ENCODE data around the gene IRF8.
"Not testable (repeated sequence)": the region's sequence is repeated elsewhere in the genome, so short reads cannot be mapped to it uniquely, and the experiment has no call there.

IRF8 gene

DNA sequence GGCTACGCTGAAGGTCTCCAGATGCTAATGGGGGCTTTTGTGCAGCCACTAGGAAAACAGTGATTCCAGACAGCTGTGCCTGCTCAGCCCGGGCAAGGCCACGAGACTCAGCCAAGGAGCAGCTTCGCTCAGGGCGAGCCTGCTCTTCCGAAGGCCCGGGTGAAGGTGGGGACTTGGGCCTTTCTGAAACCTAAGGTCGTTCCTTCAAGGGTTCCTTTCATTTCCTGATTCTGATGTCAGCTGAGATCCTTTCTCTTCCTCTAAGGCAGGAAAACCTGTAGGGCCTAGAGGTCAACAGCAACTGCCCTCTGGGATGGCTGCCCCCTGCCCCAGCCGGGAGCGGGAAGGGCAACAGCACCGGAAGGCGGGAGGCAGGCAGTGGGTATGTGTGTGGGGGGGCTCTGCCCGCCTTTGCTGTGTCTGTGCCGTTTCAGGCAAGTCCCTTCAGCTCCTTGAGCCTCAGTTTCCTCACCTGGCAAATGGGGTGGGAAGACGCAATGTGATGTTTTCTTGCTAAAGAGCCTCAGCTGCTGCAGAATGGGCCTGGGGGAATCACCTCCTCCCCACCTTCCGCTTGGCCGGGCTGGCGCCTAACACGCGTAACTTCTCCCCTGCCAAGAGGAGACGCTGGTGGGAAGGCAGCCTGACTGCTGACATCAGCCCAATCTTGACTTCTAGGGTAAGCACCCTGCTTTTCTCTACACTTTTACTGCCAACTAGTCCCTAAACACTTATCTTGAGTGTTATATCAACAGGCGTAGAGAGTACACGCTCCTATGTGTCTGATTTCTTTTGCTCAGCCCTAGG lies 32.8 kb downstream of the IRF8 start:
- in situ Hi-C loops (cut with HindIII; ENCODE audit: low sequenced_read_pairs), result no loop called here

DNA sequence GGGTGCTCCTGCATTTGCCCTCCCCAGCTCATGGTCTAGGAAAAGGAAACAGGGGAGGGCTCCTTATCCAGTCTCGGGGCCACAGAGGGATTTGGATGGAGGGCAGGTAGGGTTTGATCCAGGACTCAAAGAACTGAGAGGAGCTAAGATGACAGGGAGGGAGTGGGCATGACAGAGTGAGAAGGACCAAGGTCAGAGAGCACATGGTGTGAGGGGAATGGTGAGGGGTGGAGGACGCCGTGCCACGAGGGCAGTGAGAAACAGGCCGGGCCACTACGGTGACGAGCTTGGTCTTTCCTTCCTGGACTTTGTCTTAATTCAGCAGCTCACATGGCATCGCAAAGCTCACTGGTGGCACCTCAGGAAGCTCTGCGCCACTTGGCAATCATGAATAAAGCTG lies 35.2 kb downstream of the IRF8 start:
- in situ Hi-C loops (cut with HindIII; ENCODE audit: low sequenced_read_pairs), result no loop called here

DNA sequence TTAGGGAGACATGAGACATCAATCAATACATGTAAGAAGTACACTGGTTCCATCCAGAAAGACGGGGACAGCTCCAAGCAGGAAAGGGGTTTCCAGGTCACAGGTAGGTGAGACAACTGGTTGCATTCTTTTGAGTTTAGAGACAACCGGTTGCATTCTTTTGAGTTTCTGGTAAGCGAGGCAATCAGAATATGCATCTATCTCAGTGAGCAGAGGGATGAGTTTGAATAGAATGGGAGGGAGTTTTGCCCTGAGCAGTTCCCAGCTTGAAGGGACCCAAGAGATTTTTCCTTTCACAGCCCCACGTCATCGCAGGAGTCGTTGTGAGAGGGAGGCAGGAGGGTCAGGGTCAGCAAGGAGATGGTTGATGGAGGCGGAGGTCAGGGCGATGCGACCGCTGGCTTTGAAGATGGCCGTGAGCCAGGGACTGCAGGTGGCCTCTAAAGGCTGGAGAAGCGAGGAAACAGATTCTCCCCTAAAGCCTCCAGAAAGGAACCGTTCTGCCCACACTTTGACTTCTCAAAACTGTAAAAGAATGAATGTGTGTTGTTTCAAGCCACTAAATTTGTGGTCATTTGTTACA lies 36.5 kb downstream of the IRF8 start:
- in situ Hi-C loops (cut with HindIII; ENCODE audit: low sequenced_read_pairs), result no loop called here

DNA sequence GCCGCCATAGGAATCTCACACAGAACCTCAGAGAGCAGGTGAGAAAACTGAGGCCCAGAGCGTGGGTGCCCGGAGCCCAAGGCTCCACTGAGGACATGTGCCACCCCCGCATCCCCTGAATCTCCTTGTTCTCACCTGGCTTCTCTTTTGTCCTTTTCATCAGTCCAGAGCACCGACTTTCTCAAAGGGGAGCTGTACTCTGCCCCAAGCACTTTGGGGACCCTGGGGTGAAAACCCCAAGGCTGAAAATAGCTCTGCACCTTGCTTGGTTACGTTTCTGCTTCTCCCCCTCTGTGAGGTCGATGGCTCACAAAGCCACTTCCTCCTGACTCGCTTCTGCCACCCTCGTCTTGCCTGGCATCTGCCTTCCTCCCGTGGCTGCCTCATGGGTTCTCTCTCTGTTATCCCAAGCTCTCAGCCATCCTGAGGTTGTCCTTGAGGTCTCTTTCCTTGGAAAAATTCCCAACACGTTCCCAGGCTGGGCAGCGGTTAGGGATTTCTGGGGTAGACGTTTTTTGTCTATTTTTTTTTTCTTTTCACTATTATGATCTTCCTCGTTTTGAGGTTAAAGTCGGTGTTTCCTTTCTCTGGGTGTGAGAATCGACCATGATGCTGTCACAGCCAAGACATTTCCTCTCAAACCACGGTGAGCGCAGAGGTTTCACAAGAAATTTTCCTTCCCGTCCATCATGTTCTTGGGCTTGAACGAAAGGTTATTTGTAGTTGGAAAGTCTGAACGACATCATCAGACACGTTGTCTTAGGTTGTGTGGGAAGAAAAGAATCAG lies 37.2 kb downstream of the IRF8 start:
- in situ Hi-C loops (cut with HindIII; ENCODE audit: low sequenced_read_pairs), result no loop called here

DNA sequence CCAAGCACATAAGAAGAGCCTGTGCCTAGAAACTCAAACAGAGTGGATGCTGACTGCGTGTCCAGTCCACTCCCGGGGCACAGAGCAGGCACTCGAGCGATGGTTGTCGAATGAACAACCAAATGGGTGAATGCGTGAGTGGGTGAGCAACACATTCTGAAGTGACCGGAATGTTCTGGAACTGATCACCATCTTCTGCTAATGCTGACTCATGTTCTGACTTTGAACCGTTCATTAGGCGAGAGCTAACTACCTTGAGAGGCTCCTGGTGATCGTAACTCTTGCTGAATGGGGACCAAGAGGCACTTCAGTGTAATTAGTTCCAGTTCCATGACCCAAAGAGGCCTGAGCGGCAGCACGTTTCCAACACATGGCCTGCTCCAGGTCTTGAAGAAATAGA lies 37.9 kb downstream of the IRF8 start:
- in situ Hi-C loops (cut with HindIII; ENCODE audit: low sequenced_read_pairs), result no loop called here

DNA sequence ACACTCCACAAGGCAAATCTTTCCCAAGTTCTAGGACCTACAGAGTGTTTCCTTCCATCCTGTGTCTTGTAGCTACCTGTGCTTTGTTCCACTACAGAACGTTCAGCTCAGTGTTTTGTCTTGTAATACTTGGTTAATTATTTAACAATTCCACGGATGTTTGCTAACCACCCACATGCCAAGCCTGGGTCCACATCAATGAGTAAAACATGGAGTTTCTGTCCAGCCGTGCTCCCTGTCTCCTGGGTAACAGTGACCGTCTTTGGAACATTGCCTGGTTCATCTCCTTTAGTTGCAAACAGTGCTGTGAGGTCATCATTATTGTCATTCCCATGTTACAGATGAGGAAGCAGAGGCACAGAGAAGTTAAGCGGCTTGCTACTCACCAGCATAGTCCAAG lies 41.3 kb downstream of the IRF8 start:
- in situ Hi-C loops (cut with HindIII; ENCODE audit: low sequenced_read_pairs), result no loop called here

DNA sequence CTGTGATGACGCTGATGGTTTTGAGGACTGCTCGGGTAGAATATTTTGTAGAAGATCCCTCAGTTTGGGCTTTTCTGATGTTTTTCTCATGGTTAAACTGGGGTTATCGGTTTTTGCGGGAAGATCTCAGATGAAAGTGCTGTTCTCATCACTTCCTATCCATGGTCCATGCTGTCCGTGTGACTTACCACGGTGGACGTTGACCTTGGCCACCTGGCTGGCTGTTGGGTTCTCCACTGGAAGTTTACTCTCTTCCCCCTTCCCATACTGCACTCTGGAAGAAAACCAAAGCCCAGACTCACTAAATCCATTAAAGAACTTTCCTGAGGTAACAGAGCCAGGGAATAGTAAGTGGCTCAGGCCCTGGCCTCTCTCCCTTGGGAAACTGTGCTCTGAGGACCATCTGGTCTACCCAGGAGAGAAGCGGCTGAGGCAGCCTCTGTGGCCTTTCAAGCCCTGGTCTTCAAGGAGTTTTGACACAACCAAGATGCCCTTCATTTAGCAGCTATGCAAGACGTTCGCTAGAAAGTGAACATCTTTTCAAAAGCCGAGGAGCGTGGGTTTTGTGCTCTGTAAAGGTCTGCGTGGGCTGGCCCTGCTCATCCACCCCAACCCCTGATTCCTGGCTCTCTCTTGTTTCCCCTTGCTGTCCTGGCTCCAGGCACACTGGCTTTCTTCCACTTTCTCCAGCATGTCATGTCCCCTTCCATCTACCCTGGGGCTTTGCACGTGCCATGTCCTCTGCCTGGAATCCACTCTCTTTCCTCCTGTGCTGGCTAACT lies 43.1 kb downstream of the IRF8 start:
- in situ Hi-C loops (cut with HindIII; ENCODE audit: low sequenced_read_pairs), result no loop called here

DNA sequence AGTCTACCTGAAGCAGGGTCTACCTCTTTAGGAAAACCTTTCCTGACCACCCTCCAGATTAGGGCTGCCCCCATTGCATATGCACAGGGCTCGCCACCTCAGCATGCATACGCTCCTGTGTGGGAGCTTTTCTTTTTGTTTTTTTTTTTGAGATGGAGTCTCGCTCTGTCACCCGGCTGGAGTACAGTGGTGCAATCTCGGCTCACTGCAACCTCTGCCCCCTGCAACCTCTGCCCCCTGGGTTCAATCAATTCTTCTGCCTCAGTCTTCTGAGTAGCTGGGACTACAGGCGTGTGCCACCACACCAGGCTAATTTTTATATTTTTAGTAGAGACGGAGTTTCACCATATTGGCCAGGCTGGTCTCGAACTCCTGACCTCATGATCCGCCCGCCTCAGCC lies 43.7 kb downstream of the IRF8 start:
- in situ Hi-C loops (cut with HindIII; ENCODE audit: low sequenced_read_pairs), result not testable (repeated sequence)

DNA sequence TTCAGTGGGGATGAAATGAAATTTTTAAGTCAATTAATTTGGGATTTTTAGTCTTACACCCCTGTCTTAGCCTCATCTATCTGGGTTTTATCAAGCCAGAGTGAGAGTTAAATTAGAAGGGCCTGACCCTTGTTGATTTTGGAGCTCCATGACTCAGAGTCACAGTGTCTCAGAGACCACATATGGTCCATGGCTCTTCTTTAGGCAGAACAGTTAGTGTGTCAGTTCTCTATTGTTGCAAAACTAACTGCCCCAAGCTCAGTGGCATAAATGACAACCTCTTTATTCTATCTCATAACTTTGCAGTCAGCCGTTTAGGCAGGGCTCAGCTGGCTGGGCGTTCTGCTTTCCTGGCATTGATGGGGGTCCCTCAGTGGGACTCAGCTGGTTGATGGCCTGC lies 44.7 kb downstream of the IRF8 start:
- in situ Hi-C loops (cut with HindIII; ENCODE audit: low sequenced_read_pairs), result no loop called here

DNA sequence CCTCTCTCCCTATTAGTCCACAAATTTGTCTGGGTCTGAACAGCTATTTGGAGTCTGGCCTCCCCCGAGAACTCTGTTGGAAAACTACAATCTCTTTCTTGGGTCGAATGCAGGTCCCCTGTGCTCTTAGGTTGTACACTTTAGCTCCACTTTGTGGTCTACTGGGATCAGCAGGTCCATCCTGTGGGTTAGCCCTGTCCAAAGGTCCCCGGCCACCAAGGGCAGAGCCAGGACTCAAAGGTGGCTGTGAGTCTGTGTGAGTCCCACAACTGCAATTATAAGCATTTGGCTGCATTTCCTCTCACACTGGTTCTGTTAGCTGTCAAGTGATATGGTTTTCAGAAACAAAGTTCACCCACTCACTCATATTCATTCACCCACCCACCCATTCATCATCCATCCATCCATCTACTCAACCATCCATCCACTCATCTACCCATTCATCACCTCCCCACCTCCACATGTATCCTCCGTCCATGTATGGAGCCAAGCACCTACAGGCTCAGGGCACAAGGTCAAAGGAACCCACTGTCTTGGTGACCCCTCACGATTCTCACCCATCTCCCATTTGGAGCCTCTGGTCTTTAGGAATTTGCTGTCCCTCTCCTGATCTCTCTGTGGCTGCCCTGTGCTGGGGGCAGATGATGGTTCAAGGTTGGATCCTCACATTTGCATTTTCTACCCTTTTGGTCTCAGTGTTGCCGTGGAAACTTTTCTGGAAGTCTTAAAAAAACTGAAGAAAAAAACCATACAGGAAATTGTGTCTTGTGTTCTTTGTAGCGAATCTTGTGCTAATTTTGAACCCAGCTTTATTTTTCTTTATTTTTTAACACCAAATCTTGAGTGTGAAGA lies 45.8 kb downstream of the IRF8 start:
- in situ Hi-C loops (cut with HindIII; ENCODE audit: low sequenced_read_pairs), result no loop called here

DNA sequence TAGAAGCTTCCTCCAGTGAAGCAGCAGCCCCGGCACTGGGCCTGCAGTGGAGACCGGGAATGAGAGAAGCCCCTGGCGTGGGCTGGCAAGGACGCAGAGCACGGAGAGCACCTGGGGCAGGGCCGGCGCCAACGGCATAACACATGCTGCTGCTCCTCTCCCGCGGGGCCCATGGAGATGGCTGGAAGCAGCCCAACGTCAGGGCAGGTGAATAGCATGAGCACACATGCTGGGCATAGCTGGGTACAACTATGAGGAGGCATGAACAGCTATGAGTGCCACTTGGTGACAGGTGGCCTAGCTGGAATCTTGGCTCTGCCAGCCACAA lies 46.4 kb downstream of the IRF8 start:
- in situ Hi-C loops (cut with HindIII; ENCODE audit: low sequenced_read_pairs), result no loop called here

DNA sequence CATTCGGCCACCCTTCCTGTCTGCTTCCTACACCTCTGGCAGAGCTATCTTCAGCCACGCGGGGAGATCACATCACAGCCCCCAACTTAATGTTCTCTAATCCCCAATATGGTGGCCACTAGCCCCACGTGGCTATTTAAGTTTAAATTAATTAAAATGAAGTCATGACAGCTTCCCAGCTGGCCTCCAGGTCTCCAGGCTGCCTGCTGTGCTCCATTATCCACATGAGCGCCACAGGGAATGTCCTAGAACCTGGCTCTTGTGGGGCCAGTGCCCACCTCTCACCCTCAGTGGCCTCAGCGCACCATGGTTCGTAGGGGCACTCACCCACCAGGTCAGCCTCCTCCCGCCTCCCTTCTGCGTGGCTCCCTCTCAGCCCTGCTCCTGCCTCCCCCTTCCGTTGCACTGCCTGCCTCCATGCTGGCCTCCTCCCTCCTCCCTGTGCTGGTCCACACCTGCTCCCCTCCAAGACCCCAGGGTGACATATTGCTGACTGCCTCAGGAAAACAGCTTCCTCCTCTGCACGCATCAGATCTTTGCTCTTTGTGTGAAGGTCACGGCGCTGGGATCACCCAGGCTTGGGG lies 47.7 kb downstream of the IRF8 start:
- in situ Hi-C loops (cut with HindIII; ENCODE audit: low sequenced_read_pairs), result no loop called here

DNA sequence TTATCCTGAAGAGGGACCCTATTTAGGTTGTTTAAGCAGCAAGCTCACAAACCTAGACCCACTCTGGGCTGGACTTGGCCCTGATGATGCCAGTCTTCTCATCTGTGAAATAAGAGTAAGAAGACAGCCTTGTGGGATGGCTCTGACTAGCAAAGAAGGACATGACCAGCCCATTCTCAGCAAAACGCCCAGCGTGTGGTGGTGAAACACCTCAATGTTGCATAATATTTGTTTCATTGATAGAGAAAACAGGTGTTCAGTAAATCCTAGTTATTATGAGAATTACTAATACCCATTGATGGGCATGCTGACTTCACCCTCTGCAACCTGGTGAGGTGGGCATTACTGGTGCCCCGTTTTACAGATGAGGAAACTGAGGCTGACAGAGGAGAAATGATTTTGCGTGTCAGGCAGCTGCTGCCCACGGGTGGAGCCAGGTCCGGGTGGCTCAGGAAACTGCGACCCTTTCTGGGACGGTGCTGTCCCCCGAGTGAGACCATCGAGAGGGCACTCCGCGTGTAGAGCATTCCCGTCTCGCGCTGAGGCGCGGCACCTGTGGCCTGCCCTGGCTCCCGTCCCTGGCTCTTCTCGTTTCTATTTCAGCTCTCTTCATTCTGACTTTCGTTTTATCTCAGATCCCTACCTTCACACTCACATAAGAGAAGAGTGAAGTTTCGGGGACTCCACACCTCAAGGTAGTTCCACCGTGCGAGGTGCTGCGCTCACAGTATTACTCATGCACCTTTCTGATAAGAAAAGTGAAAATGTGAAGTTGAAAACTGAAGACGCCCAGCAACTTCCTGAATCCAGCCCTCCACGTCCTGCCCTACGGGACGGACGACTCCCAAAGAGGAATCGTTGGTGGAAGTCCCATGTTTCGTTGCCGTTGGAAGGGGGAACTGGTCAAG lies 48.5 kb downstream of the IRF8 start:
- in situ Hi-C loops (cut with HindIII; ENCODE audit: low sequenced_read_pairs), result no loop called here

DNA sequence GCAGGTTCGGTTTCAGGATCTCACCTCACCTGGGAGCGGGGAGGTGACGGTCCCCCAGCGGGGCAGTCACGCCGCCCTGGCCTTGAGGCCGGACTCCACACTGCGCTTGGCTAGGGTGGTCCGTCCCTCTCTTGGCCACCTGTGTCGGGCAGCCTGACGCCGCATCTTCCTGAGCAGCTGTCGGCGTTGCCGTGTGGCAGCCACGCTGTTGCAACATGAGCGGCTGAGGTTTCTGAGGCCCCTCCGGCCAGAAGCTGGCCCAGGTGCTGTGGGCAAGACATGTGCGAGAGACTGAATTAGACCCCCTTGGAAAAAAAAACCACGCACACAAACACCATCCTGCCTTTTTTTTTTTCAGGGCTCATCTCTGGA lies 49.2 kb downstream of the IRF8 start:
- in situ Hi-C loops (cut with HindIII; ENCODE audit: low sequenced_read_pairs), result no loop called here

DNA sequence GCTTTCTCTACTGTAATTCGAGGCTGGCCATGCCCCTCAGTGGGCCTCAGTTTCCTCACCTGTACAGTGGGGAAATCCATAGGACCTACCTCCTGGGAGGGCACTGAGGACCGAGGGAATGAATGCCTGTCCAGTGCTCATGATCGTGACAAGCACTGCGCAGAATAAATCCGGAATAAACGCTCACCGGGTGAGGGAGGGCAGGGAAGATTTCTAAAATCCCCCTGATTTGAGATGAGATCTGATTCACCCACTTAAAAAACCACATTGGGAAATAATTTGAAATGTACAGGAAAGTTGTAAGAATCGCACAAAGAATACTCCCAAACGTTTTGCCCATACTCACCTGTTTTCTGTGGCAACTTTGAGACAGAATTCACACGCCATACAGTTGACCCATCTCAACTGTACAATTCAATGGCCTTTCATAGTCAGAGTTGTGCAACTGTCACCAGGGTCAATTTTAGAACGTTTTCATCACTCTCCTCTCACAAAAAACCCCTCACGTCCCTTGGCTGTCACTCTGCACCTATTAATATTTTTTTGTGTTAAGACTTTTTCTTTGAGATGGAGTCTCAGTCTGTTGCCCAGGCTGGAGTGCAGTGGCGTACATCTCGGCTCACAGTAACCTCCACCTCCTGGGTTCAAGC lies 49.8 kb downstream of the IRF8 start:
- in situ Hi-C loops (cut with HindIII; ENCODE audit: low sequenced_read_pairs), result no loop called here

DNA sequence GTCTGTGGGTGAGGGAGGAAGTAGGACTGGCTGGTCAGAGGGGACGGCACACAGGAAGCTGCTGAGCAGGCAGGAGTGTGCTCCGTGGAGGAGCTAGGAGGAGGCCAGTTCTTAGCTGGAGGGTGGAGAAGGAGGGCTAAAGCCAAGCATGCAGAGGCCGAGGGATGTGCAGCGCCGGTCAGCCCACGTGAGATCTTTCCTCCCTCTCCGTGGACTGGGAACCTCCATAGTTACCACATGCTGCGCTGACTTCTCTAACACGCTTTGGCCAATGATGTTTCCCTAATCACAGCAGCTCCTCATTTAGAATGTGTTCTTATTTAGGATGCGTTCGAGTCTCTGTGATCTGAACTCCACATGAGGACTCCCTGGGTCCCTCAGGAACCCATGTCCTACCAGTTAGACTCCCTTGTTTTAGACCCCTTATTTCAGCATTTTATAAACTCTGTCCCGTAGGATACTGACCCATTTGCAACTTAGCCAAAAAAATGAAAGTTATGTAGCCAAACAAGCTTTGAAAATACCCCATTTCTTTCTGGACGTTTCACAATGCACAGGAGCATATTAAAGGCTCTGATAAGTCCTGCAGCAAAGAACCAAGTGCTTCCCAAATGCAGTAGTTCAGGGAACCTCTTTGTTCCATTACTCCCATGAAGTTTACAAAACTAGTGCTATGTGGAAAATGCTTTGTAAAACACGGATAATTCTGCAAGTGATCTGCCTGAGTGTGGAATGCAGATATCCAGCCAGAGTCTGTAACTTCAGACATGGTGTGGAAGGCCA lies 51.4 kb downstream of the IRF8 start:
- in situ Hi-C loops (cut with HindIII; ENCODE audit: low sequenced_read_pairs), result no loop called here

DNA sequence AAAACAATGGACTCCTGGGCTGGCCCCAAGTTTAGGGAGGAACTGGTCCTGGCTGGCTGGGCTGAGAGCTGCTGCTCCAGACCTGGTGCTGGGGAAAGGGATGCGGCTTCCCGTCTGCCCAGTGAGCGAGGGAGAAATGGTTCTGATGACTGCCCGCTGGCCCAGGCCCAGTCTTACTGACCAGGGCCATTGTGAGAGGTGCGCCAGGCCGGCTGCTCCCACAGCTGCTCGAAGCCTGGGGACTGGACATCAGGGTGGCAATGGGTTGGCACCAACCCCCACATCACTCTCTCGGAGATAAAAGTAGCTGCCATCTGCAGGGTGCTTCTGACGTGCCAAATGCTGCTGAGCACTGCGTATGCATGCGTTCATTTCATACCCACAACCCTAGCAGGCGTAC lies 53.2 kb downstream of the IRF8 start:
- in situ Hi-C loops (cut with HindIII; ENCODE audit: low sequenced_read_pairs), result no loop called here

DNA sequence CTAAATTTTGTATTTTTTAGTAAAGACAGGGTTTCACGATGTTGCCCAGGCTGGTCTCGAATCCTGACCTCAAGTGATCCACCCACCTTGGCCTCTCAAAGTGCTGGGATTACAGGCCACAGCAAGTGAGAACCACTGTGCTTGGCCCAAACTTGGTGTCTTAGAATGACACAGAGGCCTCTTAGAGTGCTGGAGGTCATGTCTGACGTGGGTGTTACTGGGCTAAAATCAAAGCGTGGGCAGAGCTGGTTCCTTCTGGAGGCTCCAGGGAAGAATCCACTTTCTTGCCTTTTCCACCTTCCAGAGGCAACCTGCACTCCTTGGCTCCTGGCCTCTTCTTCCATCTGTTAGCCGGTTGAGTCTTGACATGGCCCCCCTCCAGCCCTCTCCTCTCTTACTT lies 53.8 kb downstream of the IRF8 start:
- in situ Hi-C loops (cut with HindIII; ENCODE audit: low sequenced_read_pairs), result no loop called here

Measured in DLD1 (cell line).